Panc1 (cell line): ENCODE results near the gene PDS5A. TPM values are rescaled to one million over a fixed set of nuclear protein-coding genes. Genes with fewer than 3 reads are reported as not detected.
"Not testable (repeated sequence)": the region's sequence is repeated elsewhere in the genome, so short reads cannot be mapped to it uniquely, and the experiment has no call there.

Source experiments
- ATAC-seq: fragments of 200-7000 bp; cut with Tn5 transposase; 2 replicates; pipeline ENCODE4 v1.9.1; 2020; ENCODE audit warnings: mild to moderate bottlenecking, moderate library complexity
- BruUV-seq: library from RNA; stranded (reverse); fragments of 400-500 nt; replicated peaks from 2 replicates; lab custom pipeline; 2021; lab: Mats Ljungman, UMichigan
- CTCF ChIA-PET: fragments of 300-600 bp; sonication (Branson Sonifier 250); formaldehyde crosslinking; loops from one replicate; lab custom pipeline; 2022; ENCODE audit warnings: antibody characterized with exemption; lab: Charles Lee
- POLR2A ChIA-PET: fragments of 300-600 bp; sonication (Branson Sonifier 250); formaldehyde crosslinking; loops from one replicate; lab custom pipeline; 2022; ENCODE audit warnings: antibody characterized with exemption; lab: Charles Lee
- DNase-seq: peaks from one replicate; pipeline ENCODE4 v3.0.0-alpha.2; 2010; ENCODE audit warnings: low read depth, low spot score
- H3K27ac ChIP-seq: 2 replicates; pipeline ENCODE4 v1.5.1; 2011; ENCODE audit warnings: mild to moderate bottlenecking, low read length, inconsistent platforms
- H3K27me3 ChIP-seq: fragments of 200-500 bp; sonication (Bioruptor generic); 2 replicates; pipeline ENCODE4 v1.6.0; 2014; ENCODE audit warnings: low read length, inconsistent platforms; ENCODE audit not compliant: control insufficient read depth, insufficient read depth
- H3K36me3 ChIP-seq: fragments of 200-500 bp; sonication (Bioruptor generic); 2 replicates; pipeline ENCODE4 v1.5.1; 2014; ENCODE audit warnings: inconsistent platforms, mild to moderate bottlenecking, low read length, moderate library complexity; ENCODE audit not compliant: control insufficient read depth, insufficient read depth
- H3K4me1 ChIP-seq: 2 replicates; pipeline ENCODE4 v1.5.1; 2011; ENCODE audit warnings: inconsistent platforms, mild to moderate bottlenecking, low read length, moderate library complexity; ENCODE audit not compliant: control insufficient read depth, insufficient read depth
- H3K4me3 ChIP-seq, 2 experiments: 2 replicates each; pipeline ENCODE4 v1.5.1; 2011 to 2012; ENCODE audit warnings: low read depth in 2 of 2, low read length in 2 of 2, mild to moderate bottlenecking in 2 of 2, inconsistent platforms in 1 of 2, moderate library complexity in 1 of 2
- H3K9me3 ChIP-seq: fragments of 200-500 bp; sonication (Bioruptor generic); 2 replicates; pipeline ENCODE4 v1.5.1; 2014; ENCODE audit warnings: low read depth, mild to moderate bottlenecking, inconsistent platforms, low read length, moderate library complexity; ENCODE audit not compliant: control insufficient read depth, insufficient read depth
- CTCF ChIP-seq: fragments of 450-650 bp; IDR thresholded peaks from 2 replicates; pipeline ENCODE4 v1.5.1; 2017; ENCODE audit warnings: mild to moderate bottlenecking
- POLR2AphosphoS5 ChIP-seq: IDR thresholded peaks from 2 replicates; pipeline ENCODE4 v1.6.1; 2012; ENCODE audit warnings: mild to moderate bottlenecking, low read depth, low read length, moderate library complexity
- REST ChIP-seq, 2 experiments: IDR thresholded peaks; 2 replicates each; pipeline ENCODE4 v1.6.1; 2011 to 2012; ENCODE audit warnings: low read depth in 2 of 2, control low read depth in 1 of 2, low read length in 1 of 2, mild to moderate bottlenecking in 1 of 2, moderate library complexity in 1 of 2; ENCODE audit not compliant: insufficient read depth in 1 of 2
- SIN3A ChIP-seq: IDR thresholded peaks from 2 replicates; pipeline ENCODE4 v1.6.1; 2012; ENCODE audit warnings: low read depth, mild to moderate bottlenecking, low read length, moderate library complexity, borderline replicate concordance; ENCODE audit not compliant: insufficient read depth
- TCF7L2 ChIP-seq: IDR thresholded peaks from 2 replicates; pipeline ENCODE4 v1.6.1; 2011; ENCODE audit warnings: mild to moderate bottlenecking, low read depth, low read length, inconsistent platforms
- in situ Hi-C: cut with HindIII; loops from 2 replicates; pipeline ENCODE4 v1.10.0; 2016; ENCODE audit warnings: low sequenced_read_pairs, low pct_unique_long_range_greater_than_20kb
- intact Hi-C: fragments of 100-400 bp; cut with micrococcal nuclease; formaldehyde crosslinking; loops from one replicate; pipeline ENCODE4 v1.10.0; 2022; ENCODE audit not compliant: unreplicated experiment
- total RNA-seq: library from RNA; stranded (reverse); gene quantifications from one replicate; pipeline ENCODE4 v1.2.1, GENCODE V29; 2021; ENCODE audit not compliant: unreplicated experiment

PDS5A gene
- total RNA-seq, 1 experiment from 2014 or later: 69.2 TPM

GRCh38 chr4:39808231-39808749 lies 169.4 kb downstream of the PDS5A start:
- intact Hi-C loops: no loop called here
- no TSS peak for BruUV-seq
- no peaks in the 10 kb centered on the region for H3K9me3 ChIP-seq
- H3K4me1 ChIP-seq: no peaks in the 10 kb centered on the region
- H3K36me3 ChIP-seq: no peaks in the 10 kb centered on the region
- ChIA-PET CTCF (no interaction called here), POLR2A (no interaction called here)
- ATAC-seq: no peak
- no peak for DNase-seq
- H3K4me3 ChIP-seq: no peak overlapping the region
- H3K27me3 ChIP-seq: no peaks in the 10 kb centered on the region
- TF ChIP-seq SIN3A: no peak
- TF ChIP-seq REST (IDR thresholded peaks at IDR 0.05; ENCODE audit: insufficient read depth in 1 of 2, low read depth in 2 of 2, low read length in 1 of 2): no peak
- TF ChIP-seq TCF7L2: no peak
- no peak for TF ChIP-seq CTCF
- no peak for TF ChIP-seq POLR2AphosphoS5
- in situ Hi-C loops: no loop called here
- no peak overlapping the region for H3K27ac ChIP-seq

- TF ChIP-seq TCF7L2 (no peak), POLR2AphosphoS5 (no peak), CTCF (no peak), SIN3A (no peak), REST (IDR thresholded peaks at IDR 0.05; ENCODE audit: insufficient read depth in 1 of 2, low read depth in 2 of 2, low read length in 1 of 2) (no peak)
- no peak for ATAC-seq
- H3K4me3 ChIP-seq: no peak overlapping the region
- POLR2A ChIA-PET: no interaction called here
- intact Hi-C loops: no loop called here
- no peaks in the 10 kb centered on the region for H3K27me3 ChIP-seq
- no peaks in the 10 kb centered on the region for H3K36me3 ChIP-seq
- H3K9me3 ChIP-seq: no peaks in the 10 kb centered on the region
- BruUV-seq: no TSS peak
- DNase-seq: no peak
- H3K4me1 ChIP-seq: no peaks in the 10 kb centered on the region
- H3K27ac ChIP-seq: no peak overlapping the region
- in situ Hi-C loops: no loop called here
- CTCF ChIA-PET: no interaction called here
Measured at GRCh38 chr4:39802005-39802404, 175.7 kb downstream of the PDS5A start.

GRCh38 chr4:39792976-39793375 lies 184.7 kb downstream of the PDS5A start:
- H3K9me3 ChIP-seq, ATAC-seq, BruUV-seq, in situ Hi-C loops, DNase-seq, CTCF ChIA-PET, H3K27ac ChIP-seq, H3K4me3 ChIP-seq, POLR2A ChIA-PET, H3K27me3 ChIP-seq, intact Hi-C loops, H3K4me1 ChIP-seq, H3K36me3 ChIP-seq: not testable (repeated sequence)
